DND-41 (cell line): Measurements from ENCODE around the gene IMPG1.

Experiments
- ATAC-seq: fragments of 200-7000 bp; cut with Tn5 transposase; 3 replicates; pipeline ENCODE4 v1.9.1; 2021; ENCODE audit warnings: low read depth; ENCODE audit not compliant: insufficient read depth
- DNase-seq: peaks from one replicate; pipeline ENCODE4 v3.0.0-alpha.2; 2020
- H2AFZ ChIP-seq: 2 replicates; pipeline ENCODE4 v1.6.0; 2012; ENCODE audit warnings: low read depth, low read length
- H3K27ac ChIP-seq: 2 replicates; pipeline ENCODE4 v1.5.1; 2012; ENCODE audit warnings: low read length, inconsistent platforms
- H3K27me3 ChIP-seq: fragments of 200-600 bp; sonication (generic); 2 replicates; pipeline ENCODE4 v1.6.0; 2012; ENCODE audit warnings: low read length, mild to moderate bottlenecking, inconsistent platforms; ENCODE audit not compliant: insufficient read depth, poor library complexity
- H3K36me3 ChIP-seq: 2 replicates; pipeline ENCODE4 v1.5.1; 2012; ENCODE audit warnings: low read length, inconsistent platforms; ENCODE audit not compliant: insufficient read depth
- H3K4me1 ChIP-seq: 2 replicates; pipeline ENCODE4 v1.5.1; 2012; ENCODE audit warnings: mild to moderate bottlenecking, low read length; ENCODE audit not compliant: insufficient read depth
- H3K4me2 ChIP-seq: 2 replicates; pipeline ENCODE4 v1.6.0; 2012; ENCODE audit warnings: mild to moderate bottlenecking, moderate library complexity, low read length, inconsistent platforms; ENCODE audit not compliant: insufficient read depth
- H3K4me3 ChIP-seq, 2 experiments: fragments of 200-600 bp in 1 of 2; shearing (Covaris generic) in 1 of 2; 2 replicates each; pipeline ENCODE4 v1.5.1; 2012 to 2016; ENCODE audit warnings: inconsistent platforms in 2 of 2, low read length in 2 of 2, mild to moderate bottlenecking in 2 of 2, low read depth in 1 of 2, moderate library complexity in 1 of 2
- H3K79me2 ChIP-seq: 2 replicates; pipeline ENCODE4 v1.6.0; 2012; ENCODE audit warnings: low read length, inconsistent platforms; ENCODE audit not compliant: insufficient read depth
- H3K9ac ChIP-seq: 2 replicates; pipeline ENCODE4 v1.6.0; 2012; ENCODE audit warnings: low read depth, mild to moderate bottlenecking, inconsistent platforms, low read length, moderate library complexity
- H3K9me3 ChIP-seq: 2 replicates; pipeline ENCODE4 v1.5.1; 2012; ENCODE audit warnings: low read length, moderate library complexity, mild to moderate bottlenecking, inconsistent platforms; ENCODE audit not compliant: insufficient read depth, severe bottlenecking
- H4K20me1 ChIP-seq: 2 replicates; pipeline ENCODE4 v1.6.0; 2012; ENCODE audit warnings: low read length; ENCODE audit not compliant: insufficient read depth
- CTCF ChIP-seq: IDR thresholded peaks from 2 replicates; pipeline ENCODE4 v1.5.1; 2012; ENCODE audit warnings: borderline replicate concordance, low read length, moderate library complexity, mild to moderate bottlenecking; ENCODE audit not compliant: poor library complexity, severe bottlenecking; ENCODE audit errors: extremely low read depth
- EZH2 ChIP-seq: IDR thresholded peaks from 3 replicates; pipeline ENCODE4 v1.6.1; 2012; ENCODE audit warnings: borderline replicate concordance, low read depth, mild to moderate bottlenecking, moderate library complexity, low read length, inconsistent platforms; ENCODE audit not compliant: severe bottlenecking

Gene IMPG1

GRCh38 chr6:75937846-75938245 lies 134.6 kb downstream of the IMPG1 start:
- Histone ChIP-seq H4K20me1 (no peaks in the 10 kb centered on the region), H3K4me1 (no peaks in the 10 kb centered on the region), H3K4me2 (no peak overlapping the region), H3K36me3 (no peaks in the 10 kb centered on the region), H3K9ac (no peak overlapping the region), H3K9me3 (no peaks in the 10 kb centered on the region), H3K27ac (no peak overlapping the region), H2AFZ (no peak overlapping the region), H3K27me3 (peaks cover 2% of the 10 kb centered on the region), H3K4me3 (no peak overlapping the region), H3K79me2 (no peaks in the 10 kb centered on the region)
- DNase-seq: no peak
- no peak for TF ChIP-seq EZH2
- TF ChIP-seq CTCF: no peak
- ATAC-seq: no peak

GRCh38 chr6:75936682-75937081 lies 135.8 kb downstream of the IMPG1 start:
- Histone ChIP-seq H4K20me1 (no peaks in the 10 kb centered on the region), H3K9me3 (no peaks in the 10 kb centered on the region), H3K9ac (no peak overlapping the region), H3K4me1 (no peaks in the 10 kb centered on the region), H3K36me3 (no peaks in the 10 kb centered on the region), H3K79me2 (no peaks in the 10 kb centered on the region), H3K27me3 (peaks cover 2% of the 10 kb centered on the region), H3K27ac (no peak overlapping the region), H2AFZ (no peak overlapping the region), H3K4me2 (no peak overlapping the region), H3K4me3 (no peak overlapping the region)
- ATAC-seq (no peak), DNase-seq (no peak)
- TF ChIP-seq CTCF (no peak), EZH2 (no peak)

- no peak overlapping the region for H3K4me3 ChIP-seq
- no peak overlapping the region for H3K27ac ChIP-seq
- no peak overlapping the region for H3K4me2 ChIP-seq
- no peak for ATAC-seq
- no peaks in the 10 kb centered on the region for H4K20me1 ChIP-seq
- H3K36me3 ChIP-seq: no peaks in the 10 kb centered on the region
- no peaks in the 10 kb centered on the region for H3K9me3 ChIP-seq
- no peaks in the 10 kb centered on the region for H3K4me1 ChIP-seq
- no peak overlapping the region for H2AFZ ChIP-seq
- H3K79me2 ChIP-seq: no peaks in the 10 kb centered on the region
- H3K9ac ChIP-seq: no peak overlapping the region
- TF ChIP-seq EZH2: no peak
- no peak for TF ChIP-seq CTCF
- no peak for DNase-seq
- no peaks in the 10 kb centered on the region for H3K27me3 ChIP-seq
Observed at GRCh38 chr6:75935473-75935793, 137.0 kb downstream of the IMPG1 start.
